IPS-18c (cell line): Measurements from ENCODE around the gene NLRP1.
"Not testable (repeated sequence)": the region's sequence is repeated elsewhere in the genome, so short reads cannot be mapped to it uniquely, and the experiment has no call there.

Source experiments
- H3K4me3 ChIP-seq: 2 replicates; pipeline ENCODE4 v1.7.0; 2013; ENCODE audit warnings: low read depth, mild to moderate bottlenecking, low read length, moderate library complexity; ENCODE audit not compliant: insufficient read depth
- H3K9me3 ChIP-seq: one replicate; pipeline ENCODE4 v1.6.1; 2013; ENCODE audit warnings: mild to moderate bottlenecking, low read length, moderate library complexity; ENCODE audit not compliant: control insufficient read depth, insufficient read depth

NLRP1 gene

GRCh38 chr17:5596421-5596820 is 12.1 kb upstream of the NLRP1 start:
- Histone ChIP-seq H3K4me3 (no peak overlapping the region), H3K9me3 (no peaks in the 10 kb centered on the region)

DNA sequence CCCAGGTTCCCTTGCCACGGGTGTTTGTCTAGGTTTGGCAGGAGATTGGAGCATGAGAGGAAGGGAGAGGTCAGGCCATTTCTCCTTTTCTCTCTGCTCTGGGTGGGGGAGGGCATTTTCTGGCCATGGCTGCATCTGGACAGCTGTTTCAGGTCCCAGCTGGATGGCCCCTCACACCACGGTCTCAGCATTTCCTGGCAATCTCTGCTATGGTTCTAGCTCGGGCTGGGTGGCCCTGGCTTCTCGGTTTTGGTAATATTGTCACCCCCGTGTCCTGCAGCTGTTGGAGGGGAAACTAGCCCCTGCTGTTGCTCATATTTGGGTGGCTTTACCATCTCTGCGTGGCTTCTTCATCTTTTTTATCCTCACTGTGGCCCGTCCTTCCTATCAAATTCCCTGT is 11.5 kb upstream of the NLRP1 start:
- no peaks in the 10 kb centered on the region for H3K9me3 ChIP-seq
- no peak overlapping the region for H3K4me3 ChIP-seq

- Histone ChIP-seq H3K9me3 (no peaks in the 10 kb centered on the region), H3K4me3 (no peak overlapping the region)
Observed at GRCh38 chr17:5592382-5592781, 8.1 kb upstream of the NLRP1 start.

- Histone ChIP-seq H3K9me3 (no peaks in the 10 kb centered on the region), H3K4me3 (no peak overlapping the region)
Observed at GRCh38 chr17:5591966-5592365, 7.7 kb upstream of the NLRP1 start.

DNA sequence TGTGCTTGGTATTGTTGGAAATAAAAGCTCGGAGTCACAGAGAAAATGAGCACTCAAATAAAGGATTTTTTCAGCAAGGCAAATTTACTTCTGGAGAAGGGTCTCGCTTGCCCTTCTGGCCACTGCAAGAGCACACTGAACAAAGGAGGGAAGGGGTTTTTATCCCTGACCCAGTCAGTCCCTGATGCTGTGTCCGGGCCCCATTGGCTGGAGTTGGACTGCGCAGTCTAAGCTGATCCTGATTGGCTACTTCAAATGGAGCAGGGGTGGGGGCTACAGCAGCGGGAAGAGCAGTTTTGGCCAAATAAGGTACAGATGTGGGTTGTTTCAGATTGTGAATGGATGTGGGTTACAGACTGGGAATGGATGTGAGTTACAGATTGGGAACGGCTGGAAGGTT is 4.3 kb upstream of the NLRP1 start:
- no peak overlapping the region for H3K4me3 ChIP-seq
- no peaks in the 10 kb centered on the region for H3K9me3 ChIP-seq

GRCh38 chr17:5587438-5588032 is 3.2 kb upstream of the NLRP1 start:
- no peak overlapping the region for H3K4me3 ChIP-seq
- no peaks in the 10 kb centered on the region for H3K9me3 ChIP-seq

DNA sequence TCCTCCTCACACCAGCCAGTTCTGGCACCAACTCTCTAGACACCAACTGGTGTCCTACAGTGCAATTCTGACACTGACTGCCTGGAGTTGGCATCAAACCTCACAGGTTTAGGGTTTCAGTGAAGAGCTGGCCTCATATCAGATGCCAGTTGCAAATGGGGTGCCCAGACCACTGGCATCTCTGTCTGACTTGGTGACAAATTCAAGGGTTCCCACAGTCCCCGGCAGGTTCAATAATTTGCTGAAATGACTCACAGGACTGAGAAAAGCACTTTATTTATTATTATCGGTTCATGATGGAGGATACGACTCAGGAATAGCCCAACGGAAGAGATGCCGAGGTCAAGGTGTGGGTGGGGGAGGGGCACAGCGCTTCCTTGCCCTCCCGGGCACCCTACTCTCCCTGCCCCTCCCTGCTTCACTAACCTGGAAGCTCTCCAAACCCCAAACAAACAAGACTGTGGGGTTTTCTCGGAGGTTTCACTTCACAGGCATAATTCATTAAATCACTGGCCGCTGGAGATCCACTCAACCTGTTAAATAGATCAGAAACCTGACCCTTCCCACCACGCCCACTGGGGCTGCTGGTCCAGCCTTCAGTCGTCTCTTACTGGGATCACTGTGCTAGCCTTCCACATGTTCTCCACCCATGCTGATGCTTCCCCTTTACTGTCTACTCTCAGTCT is 1.7 kb upstream of the NLRP1 start:
- Histone ChIP-seq H3K9me3 (no peaks in the 10 kb centered on the region), H3K4me3 (peak overlapping the region; percentile 9; the same call in 1 of the 2 replicates)

- Histone ChIP-seq H3K4me3 (no peak overlapping the region), H3K9me3 (no peaks in the 10 kb centered on the region)
Observed at GRCh38 chr17:5585287-5585794, 1.0 kb upstream of the NLRP1 start.

- Histone ChIP-seq H3K9me3 (no peaks in the 10 kb centered on the region), H3K4me3 (no peak overlapping the region)
Observed at GRCh38 chr17:5583426-5584382, 605 bp downstream of the NLRP1 start.

DNA sequence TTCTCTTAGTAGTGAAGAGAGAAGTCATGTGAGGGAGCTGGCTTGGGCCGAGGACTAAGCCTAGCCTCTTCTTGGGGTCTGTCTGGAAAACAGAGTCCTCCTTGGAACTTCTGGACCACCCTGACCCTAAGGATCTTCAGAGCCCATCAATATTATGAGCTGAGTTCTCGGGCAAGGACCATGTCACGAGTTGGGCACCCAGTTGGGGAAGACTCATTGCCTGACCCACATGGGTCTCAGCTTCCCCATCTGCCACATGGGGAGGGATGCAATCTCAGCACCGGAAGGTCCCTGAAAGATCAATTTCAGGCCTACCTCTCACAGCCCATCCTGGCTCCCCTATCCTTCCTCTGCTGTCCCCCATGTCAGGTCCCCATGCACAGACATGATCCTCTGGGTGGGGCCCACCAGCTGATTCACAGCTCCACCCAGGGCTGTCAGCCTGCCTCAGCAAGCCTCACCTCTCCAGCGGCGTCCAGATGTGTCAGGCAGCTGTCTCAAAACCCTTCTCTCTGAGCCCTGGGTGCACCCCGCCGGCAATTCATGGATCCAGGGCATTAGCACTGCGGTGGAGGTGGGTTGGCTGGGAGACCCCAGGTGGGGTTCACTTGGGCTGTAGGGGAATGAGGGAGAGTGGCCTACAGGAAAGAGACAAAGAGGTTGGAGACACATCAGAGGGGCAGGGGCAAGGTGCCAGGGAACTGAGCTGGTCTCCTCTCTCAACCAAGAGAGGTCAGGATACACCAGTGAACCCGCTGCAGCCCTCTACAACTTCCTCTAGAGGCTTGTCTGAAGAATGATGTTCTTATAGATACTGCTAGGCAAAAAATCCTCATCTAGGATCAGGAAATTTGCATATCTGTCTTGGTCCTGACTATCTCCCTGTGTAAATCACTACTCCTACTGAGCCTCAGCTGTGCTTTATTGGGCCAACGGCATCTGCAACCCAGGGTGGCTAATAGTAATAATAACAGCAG is 1.8 kb downstream of the NLRP1 start:
- Histone ChIP-seq H3K4me3 (no peak overlapping the region), H3K9me3 (no peaks in the 10 kb centered on the region)

- no peaks in the 10 kb centered on the region for H3K9me3 ChIP-seq
- no peak overlapping the region for H3K4me3 ChIP-seq
Observed at GRCh38 chr17:5581655-5582054, 2.7 kb downstream of the NLRP1 start.

GRCh38 chr17:5580969-5581368 is 3.3 kb downstream of the NLRP1 start:
- Histone ChIP-seq H3K9me3 (no peaks in the 10 kb centered on the region), H3K4me3 (no peak overlapping the region)

GRCh38 chr17:5580367-5580766 is 3.9 kb downstream of the NLRP1 start:
- no peak overlapping the region for H3K4me3 ChIP-seq
- H3K9me3 ChIP-seq, result no peaks in the 10 kb centered on the region

- H3K9me3 ChIP-seq, H3K4me3 ChIP-seq: not testable (repeated sequence)
Observed at GRCh38 chr17:5578768-5579167, 5.5 kb downstream of the NLRP1 start.

DNA sequence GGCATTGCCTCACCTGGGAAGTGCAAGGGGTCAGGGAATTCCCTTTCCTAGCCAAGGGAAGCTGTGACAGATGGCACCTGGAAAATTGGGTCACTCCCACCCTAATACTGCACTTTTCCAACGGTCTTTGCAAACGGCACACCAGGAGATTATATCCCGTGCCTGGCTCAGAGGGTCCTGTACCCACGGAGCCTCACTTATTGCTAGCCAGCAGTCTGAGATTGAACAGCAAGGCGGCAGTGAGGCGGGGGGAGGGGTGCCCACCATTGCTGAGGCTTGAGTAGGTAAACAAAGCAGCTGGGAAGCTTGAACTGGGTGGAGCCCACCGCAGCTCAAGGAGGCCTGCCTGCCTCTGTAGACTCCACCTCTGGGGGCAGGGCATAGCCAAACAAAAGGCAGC is 11.3 kb downstream of the NLRP1 start:
- not testable (repeated sequence) for H3K4me3 ChIP-seq, H3K9me3 ChIP-seq

GRCh38 chr17:5571281-5571680 is 13.0 kb downstream of the NLRP1 start:
- Histone ChIP-seq H3K4me3 (no peak overlapping the region), H3K9me3 (peaks cover 6% of the 10 kb centered on the region)

- H3K4me3 ChIP-seq, result no peak overlapping the region
- no peaks in the 10 kb centered on the region for H3K9me3 ChIP-seq
Observed at GRCh38 chr17:5565808-5566207, 18.5 kb downstream of the NLRP1 start.
